ACC112 (cell line): Measurements from ENCODE around the gene ZFYVE21.
"Not testable (repeated sequence)": the region's sequence is repeated elsewhere in the genome, so short reads cannot be mapped to it uniquely, and the experiment has no call there.

Experiments used
- H2AFZ ChIP-seq: fragments of 200-600 bp; sonication (generic); one replicate; pipeline ENCODE4 v1.6.0; 2017; ENCODE audit warnings: antibody characterized with exemption, low read length; ENCODE audit not compliant: unreplicated experiment
- H3K27ac ChIP-seq: fragments of 200-600 bp; sonication (generic); 2 replicates; pipeline ENCODE4 v1.5.1; 2014; ENCODE audit warnings: low read depth, mild to moderate bottlenecking, antibody characterized with exemption, low read length, moderate library complexity
- H3K27me3 ChIP-seq: fragments of 200-600 bp; sonication (generic); 2 replicates; pipeline ENCODE4 v1.6.1; 2014; ENCODE audit warnings: mild to moderate bottlenecking, antibody characterized with exemption, low read length, moderate library complexity, mixed read lengths; ENCODE audit not compliant: insufficient read depth
- H3K36me3 ChIP-seq: fragments of 200-600 bp; sonication (generic); 2 replicates; pipeline ENCODE4 v1.6.1; 2016; ENCODE audit warnings: mild to moderate bottlenecking, antibody characterized with exemption, low read length, moderate library complexity, mixed read lengths; ENCODE audit not compliant: insufficient read depth
- H3K4me1 ChIP-seq: fragments of 200-600 bp; sonication (generic); one replicate; pipeline ENCODE4 v1.6.1; 2016; ENCODE audit warnings: low read length, mixed read lengths; ENCODE audit not compliant: insufficient read depth, unreplicated experiment, control insufficient read depth
- H3K4me3 ChIP-seq: fragments of 200-600 bp; sonication (generic); 2 replicates; pipeline ENCODE4 v1.5.1; 2014; ENCODE audit warnings: mild to moderate bottlenecking, low read depth, low read length
- H3K79me2 ChIP-seq: fragments of 200-600 bp; sonication (generic); one replicate; pipeline ENCODE4 v1.6.0; 2016; ENCODE audit warnings: low read length; ENCODE audit not compliant: control insufficient read depth, unreplicated experiment, insufficient read depth

Gene ZFYVE21

GRCh38 chr14:103684471-103684870 is 31.1 kb upstream of the ZFYVE21 start:
- peaks cover 20% of the 10 kb centered on the region for H3K79me2 ChIP-seq
- H3K27ac ChIP-seq, result no peak overlapping the region

GRCh38 chr14:103684871-103685270 is 30.7 kb upstream of the ZFYVE21 start:
- no peak overlapping the region for H3K4me3 ChIP-seq
- no peak overlapping the region for H3K27ac ChIP-seq
- H3K79me2 ChIP-seq, result peaks cover 18% of the 10 kb centered on the region
- peaks cover 13% of the 10 kb centered on the region for H3K4me1 ChIP-seq
- no peak overlapping the region for H2AFZ ChIP-seq
- no peaks in the 10 kb centered on the region for H3K27me3 ChIP-seq
- H3K36me3 ChIP-seq, result peaks cover 21% of the 10 kb centered on the region

More at GRCh38 chr14:103684471-103684870, 31.1 kb upstream of the ZFYVE21 start:
- peaks cover 25% of the 10 kb centered on the region for H3K36me3 ChIP-seq
- peaks cover 13% of the 10 kb centered on the region for H3K4me1 ChIP-seq
- H3K27me3 ChIP-seq, result no peaks in the 10 kb centered on the region
- H2AFZ ChIP-seq, result no peak overlapping the region
- H3K4me3 ChIP-seq, result no peak overlapping the region

GRCh38 chr14:103685276-103686211 is 30.1 kb upstream of the ZFYVE21 start:
- Histone ChIP-seq H3K4me3 (no peak overlapping the region), H3K79me2 (peaks cover 22% of the 10 kb centered on the region), H3K27ac (no peak overlapping the region), H3K4me1 (peaks cover 13% of the 10 kb centered on the region), H3K36me3 (peaks cover 14% of the 10 kb centered on the region; the same call in 1 of the 2 replicates), H2AFZ (no peak overlapping the region), H3K27me3 (no peaks in the 10 kb centered on the region)

- peaks cover 20% of the 10 kb centered on the region for H3K79me2 ChIP-seq
- peaks cover 13% of the 10 kb centered on the region for H3K4me1 ChIP-seq
- H3K27ac ChIP-seq, result peak overlapping the region; percentile 32
- no peak overlapping the region for H2AFZ ChIP-seq
- no peaks in the 10 kb centered on the region for H3K27me3 ChIP-seq
- no peak overlapping the region for H3K4me3 ChIP-seq
- peaks cover 12% of the 10 kb centered on the region; the same call in 1 of the 2 replicates for H3K36me3 ChIP-seq
These were observed 28.7 kb upstream of the ZFYVE21 start for GRCh38 chr14:103686831-103687485.

GRCh38 chr14:103687712-103688111 is 27.9 kb upstream of the ZFYVE21 start:
- Histone ChIP-seq H3K4me1 (peaks cover 13% of the 10 kb centered on the region), H2AFZ (no peak overlapping the region), H3K27ac (peak overlapping the region; percentile 41; the same call in 1 of the 2 replicates), H3K79me2 (peaks cover 21% of the 10 kb centered on the region), H3K36me3 (peaks cover 17% of the 10 kb centered on the region; the same call in 1 of the 2 replicates), H3K27me3 (no peaks in the 10 kb centered on the region), H3K4me3 (no peak overlapping the region)

- Histone ChIP-seq H3K79me2 (peaks cover 21% of the 10 kb centered on the region), H3K36me3 (peaks cover 14% of the 10 kb centered on the region; the same call in 1 of the 2 replicates), H3K27me3 (no peaks in the 10 kb centered on the region), H3K4me1 (peaks cover 13% of the 10 kb centered on the region), H2AFZ (no peak overlapping the region), H3K4me3 (no peak overlapping the region), H3K27ac (peak overlapping the region; percentile 62)
These were observed 27.2 kb upstream of the ZFYVE21 start for GRCh38 chr14:103688441-103688840.

GRCh38 chr14:103688906-103689902 is 26.4 kb upstream of the ZFYVE21 start:
- H3K4me1 ChIP-seq, result peaks cover 13% of the 10 kb centered on the region
- H3K79me2 ChIP-seq, result peaks cover 21% of the 10 kb centered on the region
- no peaks in the 10 kb centered on the region for H3K27me3 ChIP-seq
- no peak overlapping the region for H3K4me3 ChIP-seq
- peaks cover 15% of the 10 kb centered on the region; the same call in 1 of the 2 replicates for H3K36me3 ChIP-seq
- no peak overlapping the region for H2AFZ ChIP-seq
- H3K27ac ChIP-seq, result peak overlapping the region; percentile 62

- peaks cover 19% of the 10 kb centered on the region for H3K79me2 ChIP-seq
- no peak overlapping the region for H2AFZ ChIP-seq
- H3K4me1 ChIP-seq, result peaks cover 13% of the 10 kb centered on the region
- H3K27ac ChIP-seq, result peak overlapping the region; percentile 62; the same call in 1 of the 2 replicates
- H3K4me3 ChIP-seq, result no peak overlapping the region
- H3K36me3 ChIP-seq, result peaks cover 15% of the 10 kb centered on the region; the same call in 1 of the 2 replicates
- no peaks in the 10 kb centered on the region for H3K27me3 ChIP-seq
These were observed 25.3 kb upstream of the ZFYVE21 start for GRCh38 chr14:103690332-103690731.

GRCh38 chr14:103691655-103692054 is 24.0 kb upstream of the ZFYVE21 start:
- H2AFZ ChIP-seq, H3K27me3 ChIP-seq, H3K27ac ChIP-seq, H3K4me3 ChIP-seq: not testable (repeated sequence)
- Histone ChIP-seq H3K79me2 (peaks cover 15% of the 10 kb centered on the region), H3K36me3 (peaks cover 15% of the 10 kb centered on the region; the same call in 1 of the 2 replicates), H3K4me1 (peaks cover 17% of the 10 kb centered on the region)

GRCh38 chr14:103692159-103692558 is 23.5 kb upstream of the ZFYVE21 start:
- Histone ChIP-seq H3K4me3 (no peak overlapping the region), H3K36me3 (peaks cover 10% of the 10 kb centered on the region; the same call in 1 of the 2 replicates), H3K4me1 (peaks cover 21% of the 10 kb centered on the region), H3K27me3 (no peaks in the 10 kb centered on the region), H3K79me2 (peaks cover 18% of the 10 kb centered on the region), H2AFZ (no peak overlapping the region), H3K27ac (no peak overlapping the region)
